Suprapubic skin (tissue), 4 donors: ENCODE measurements around the gene AUTS2.

Source experiments
- CTCF ChIP-seq, 2 donors: fragments of 200-600 bp in 1 of 2; fragments of 450-650 bp in 1 of 2; sonication (generic) in 1 of 2; IDR thresholded peaks; one replicate each; pipeline ENCODE4 v1.5.1; 2016 to 2019; ENCODE audit warnings: antibody characterized with exemption in 2 of 2, mild to moderate bottlenecking in 1 of 2, moderate library complexity in 1 of 2
- EP300 ChIP-seq: sonication (generic); formaldehyde crosslinking; IDR thresholded peaks from one replicate; pipeline ENCODE4 v1.6.1; 2017; ENCODE audit warnings: antibody characterized with exemption
- POLR2A ChIP-seq, 2 donors: fragments of 450-650 bp; IDR thresholded peaks; one replicate each; pipeline ENCODE4 v1.6.1; 2017; ENCODE audit warnings: antibody characterized with exemption in 2 of 2, mild to moderate bottlenecking in 2 of 2, moderate library complexity in 2 of 2
- POLR2AphosphoS5 ChIP-seq, 3 donors: sonication (generic); formaldehyde crosslinking; IDR thresholded peaks; one replicate each; pipeline ENCODE4 v1.6.1; 2017; ENCODE audit warnings: antibody characterized with exemption in 3 of 3

- TF ChIP-seq CTCF (IDR thresholded peaks at IDR 0.05) (no peak), POLR2A (IDR thresholded peaks at IDR 0.05) (no peak), POLR2AphosphoS5 (IDR thresholded peaks at IDR 0.05) (no peak), EP300 (no peak)
Observed at GRCh38 chr7:70733090-70733489, 1134.8 kb downstream of the AUTS2 start.
